ENCODE results near the gene KCNQ1.

Gene KCNQ1

GRCh38 chr11:2755071-2755470 lies 310.3 kb downstream of the KCNQ1 start:
- in situ Hi-C loops (cut with HindIII; ENCODE audit: low sequenced_read_pairs) = no loop called here
- TF ChIP-seq CTCF (IDR thresholded peaks at IDR 0.05; ENCODE audit: low read depth, low read length, missing control alignments) = no peak
- no peak overlapping the region for H3K4me3 ChIP-seq (ENCODE audit: low read depth, low read length)
- no peak for DNase-seq (ENCODE audit: low read depth)

GRCh38 chr11:2758751-2759150 lies 313.9 kb downstream of the KCNQ1 start:
- in situ Hi-C loops (cut with HindIII; ENCODE audit: low sequenced_read_pairs) = no loop called here
- H3K4me3 ChIP-seq (ENCODE audit: low read depth, low read length) = no peak overlapping the region
- no peak for DNase-seq (ENCODE audit: low read depth)
- TF ChIP-seq CTCF (IDR thresholded peaks at IDR 0.05; ENCODE audit: low read depth, low read length, missing control alignments) = no peak

GRCh38 chr11:2759228-2760195 lies 314.7 kb downstream of the KCNQ1 start:
- no peak for TF ChIP-seq CTCF (IDR thresholded peaks at IDR 0.05; ENCODE audit: low read depth, low read length, missing control alignments)
- no peak for DNase-seq (ENCODE audit: low read depth)
- in situ Hi-C loops (cut with HindIII; ENCODE audit: low sequenced_read_pairs) = no loop called here
- H3K4me3 ChIP-seq (ENCODE audit: low read depth, low read length) = no peak overlapping the region

GRCh38 chr11:2760196-2760871 lies 315.5 kb downstream of the KCNQ1 start:
- H3K4me3 ChIP-seq (ENCODE audit: low read depth, low read length) = no peak overlapping the region
- no peak for DNase-seq (ENCODE audit: low read depth)
- no peak for TF ChIP-seq CTCF (IDR thresholded peaks at IDR 0.05; ENCODE audit: low read depth, low read length, missing control alignments)
- in situ Hi-C loops (cut with HindIII; ENCODE audit: low sequenced_read_pairs) = no loop called here

- in situ Hi-C loops (cut with HindIII; ENCODE audit: low sequenced_read_pairs) = no loop called here
- no peak for TF ChIP-seq CTCF (IDR thresholded peaks at IDR 0.05; ENCODE audit: low read depth, low read length, missing control alignments)
- no peak for DNase-seq (ENCODE audit: low read depth)
- no peak overlapping the region for H3K4me3 ChIP-seq (ENCODE audit: low read depth, low read length)
Observed at GRCh38 chr11:2761131-2762030, 316.6 kb downstream of the KCNQ1 start.

GRCh38 chr11:2762031-2762380 lies 317.2 kb downstream of the KCNQ1 start:
- TF ChIP-seq CTCF (IDR thresholded peaks at IDR 0.05; ENCODE audit: low read depth, low read length, missing control alignments) = no peak
- in situ Hi-C loops (cut with HindIII; ENCODE audit: low sequenced_read_pairs) = no loop called here
- H3K4me3 ChIP-seq (ENCODE audit: low read depth, low read length) = no peak overlapping the region
- DNase-seq (ENCODE audit: low read depth) = no peak

All from astrocyte of the cerebellum (primary cell).